KG1 (cell line): ENCODE data around the gene SIPA1L2.

Experiments used
- DNase-seq: peaks from one replicate; lab custom pipeline; 2025; lab: John Stamatoyannopoulos, UW

SIPA1L2 gene, protein sequence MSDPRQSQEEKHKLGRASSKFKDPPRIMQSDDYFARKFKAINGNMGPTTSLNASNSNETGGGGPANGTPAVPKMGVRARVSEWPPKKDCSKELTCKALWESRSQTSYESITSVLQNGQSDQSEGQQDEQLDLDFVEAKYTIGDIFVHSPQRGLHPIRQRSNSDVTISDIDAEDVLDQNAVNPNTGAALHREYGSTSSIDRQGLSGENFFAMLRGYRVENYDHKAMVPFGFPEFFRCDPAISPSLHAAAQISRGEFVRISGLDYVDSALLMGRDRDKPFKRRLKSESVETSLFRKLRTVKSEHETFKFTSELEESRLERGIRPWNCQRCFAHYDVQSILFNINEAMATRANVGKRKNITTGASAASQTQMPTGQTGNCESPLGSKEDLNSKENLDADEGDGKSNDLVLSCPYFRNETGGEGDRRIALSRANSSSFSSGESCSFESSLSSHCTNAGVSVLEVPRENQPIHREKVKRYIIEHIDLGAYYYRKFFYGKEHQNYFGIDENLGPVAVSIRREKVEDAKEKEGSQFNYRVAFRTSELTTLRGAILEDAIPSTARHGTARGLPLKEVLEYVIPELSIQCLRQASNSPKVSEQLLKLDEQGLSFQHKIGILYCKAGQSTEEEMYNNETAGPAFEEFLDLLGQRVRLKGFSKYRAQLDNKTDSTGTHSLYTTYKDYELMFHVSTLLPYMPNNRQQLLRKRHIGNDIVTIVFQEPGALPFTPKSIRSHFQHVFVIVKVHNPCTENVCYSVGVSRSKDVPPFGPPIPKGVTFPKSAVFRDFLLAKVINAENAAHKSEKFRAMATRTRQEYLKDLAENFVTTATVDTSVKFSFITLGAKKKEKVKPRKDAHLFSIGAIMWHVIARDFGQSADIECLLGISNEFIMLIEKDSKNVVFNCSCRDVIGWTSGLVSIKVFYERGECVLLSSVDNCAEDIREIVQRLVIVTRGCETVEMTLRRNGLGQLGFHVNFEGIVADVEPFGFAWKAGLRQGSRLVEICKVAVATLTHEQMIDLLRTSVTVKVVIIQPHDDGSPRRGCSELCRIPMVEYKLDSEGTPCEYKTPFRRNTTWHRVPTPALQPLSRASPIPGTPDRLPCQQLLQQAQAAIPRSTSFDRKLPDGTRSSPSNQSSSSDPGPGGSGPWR (N-terminal part only)

DNA sequence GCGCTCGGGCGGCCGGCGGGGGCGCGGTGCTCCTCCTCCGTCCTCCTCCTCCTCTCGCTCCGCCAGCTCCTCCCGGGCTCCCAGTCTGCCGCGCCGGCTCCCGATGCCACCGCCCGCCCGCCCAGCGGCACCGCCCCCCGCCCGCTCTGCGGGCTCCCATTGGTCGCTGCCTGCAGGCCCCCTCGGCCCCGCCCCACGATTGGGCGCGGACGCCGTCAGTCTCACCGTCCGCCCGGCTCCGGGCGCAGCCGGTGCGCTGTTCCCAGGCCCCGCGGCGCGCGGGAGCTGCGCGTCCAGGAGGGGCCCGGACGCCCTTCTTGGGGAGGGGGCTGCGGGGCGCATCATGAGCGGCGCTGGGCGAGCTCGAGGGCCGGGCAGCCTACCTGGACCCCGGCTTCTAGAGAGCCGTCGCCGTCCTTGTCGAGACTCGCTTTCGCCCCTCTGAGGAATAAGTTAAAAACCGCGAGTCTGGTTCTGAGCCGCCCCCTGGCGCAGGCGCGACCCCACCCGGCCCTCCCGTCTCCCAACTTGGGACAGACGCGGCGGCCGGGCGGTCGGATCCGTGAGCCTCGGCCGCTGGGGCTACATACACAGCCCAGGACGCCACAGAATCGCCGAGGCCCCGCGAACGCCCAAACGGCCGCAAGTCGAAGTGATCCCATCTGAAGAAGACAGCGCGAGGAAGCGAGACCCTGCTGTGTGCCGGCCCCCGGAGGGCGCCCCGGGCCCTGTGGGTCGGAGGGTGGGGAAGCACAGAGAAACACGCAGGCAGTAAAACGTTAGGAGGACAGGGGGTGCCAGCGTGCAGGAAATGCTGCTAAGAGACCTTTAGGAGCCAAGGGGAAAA, at the start of gene SIPA1L2:
Gene SIPA1L2, minus strand, starts transcription at position 87 of the 847 bp plus-strand sequence. CDS start 114,794 bp downstream, outside the sequence.
- DNase-seq, result peak; percentile 77

GRCh38 chr1:232678185-232678886, 48.4 kb upstream of the SIPA1L2 start:
- no peak for DNase-seq

DNA sequence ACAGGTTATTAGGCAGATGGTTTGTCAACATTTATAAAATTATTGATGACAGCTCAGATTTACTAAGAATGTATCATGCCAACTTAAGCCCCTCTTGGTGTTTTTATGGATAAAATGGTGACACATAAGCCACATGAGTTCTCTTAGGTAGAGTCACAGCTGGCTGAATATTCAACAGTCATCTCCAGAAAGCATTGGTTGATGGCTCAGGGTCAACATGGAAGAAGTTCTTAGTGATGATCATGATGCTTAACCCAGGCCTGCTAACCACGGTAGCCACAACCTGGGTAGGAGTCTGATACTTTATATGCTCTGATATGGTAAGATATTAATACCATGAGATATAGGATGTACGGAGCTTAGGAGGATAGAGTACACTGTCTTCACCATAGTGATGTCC, 46.4 kb upstream of the SIPA1L2 start:
- DNase-seq, result no peak

DNA sequence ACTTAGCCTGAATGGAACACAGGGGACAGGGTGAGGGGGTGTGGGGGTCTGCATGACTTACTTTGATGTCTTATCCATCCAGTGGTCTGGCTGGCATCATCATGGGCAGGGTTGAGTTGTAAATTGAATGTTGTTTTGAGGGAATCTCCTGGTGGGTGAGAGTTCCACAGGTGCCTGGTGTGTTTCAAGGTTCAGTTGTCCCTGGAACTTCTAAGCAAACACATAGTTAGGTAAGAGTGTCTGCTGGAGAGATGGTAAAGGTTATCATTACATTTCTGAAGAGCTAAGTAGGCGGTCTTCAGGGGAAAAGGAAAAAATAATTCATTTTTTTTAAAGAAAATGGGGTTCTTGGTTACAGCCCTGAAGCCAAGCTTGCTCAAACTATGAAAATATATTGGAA, 46.0 kb upstream of the SIPA1L2 start:
- no peak for DNase-seq

GRCh38 chr1:232675260-232675659, 45.3 kb upstream of the SIPA1L2 start:
- DNase-seq, result no peak

GRCh38 chr1:232673256-232673655, 43.3 kb upstream of the SIPA1L2 start:
- no peak for DNase-seq

DNA sequence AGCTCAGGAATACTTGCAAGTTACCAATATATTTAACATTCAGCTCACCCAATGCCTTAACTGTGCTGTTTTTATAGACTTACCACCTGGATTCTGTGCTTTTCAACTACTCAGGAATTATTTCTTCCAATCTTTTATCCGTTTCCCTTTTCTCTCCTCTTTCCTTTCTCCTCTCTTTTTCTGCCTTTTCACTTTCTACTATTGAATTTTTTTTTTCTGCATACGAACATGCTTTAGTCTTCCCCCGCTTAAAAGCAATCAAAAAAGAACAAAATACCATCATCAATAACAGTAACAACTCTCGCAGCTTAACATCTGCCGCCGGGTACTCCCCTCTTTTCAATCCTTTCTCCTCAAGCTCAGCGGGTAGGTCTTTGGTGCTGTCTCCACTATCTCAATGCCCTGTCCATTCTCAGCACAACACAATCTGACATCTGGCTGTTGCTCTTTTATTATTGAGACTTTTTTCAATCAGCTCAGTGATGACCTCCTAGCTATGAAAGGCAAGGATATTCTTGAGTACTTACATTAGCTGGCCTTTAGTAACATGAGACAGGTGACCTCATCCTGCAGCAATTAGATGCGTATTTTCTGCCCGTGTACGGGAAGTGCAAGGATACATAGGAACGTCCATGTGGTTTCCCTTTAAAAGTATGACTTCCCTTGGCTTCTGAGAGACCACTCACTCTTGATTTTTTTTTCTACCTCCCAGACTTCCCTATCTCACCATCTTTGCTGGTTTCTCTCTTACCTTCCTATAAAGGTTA, 40.2 kb upstream of the SIPA1L2 start:
- no peak for DNase-seq

DNA sequence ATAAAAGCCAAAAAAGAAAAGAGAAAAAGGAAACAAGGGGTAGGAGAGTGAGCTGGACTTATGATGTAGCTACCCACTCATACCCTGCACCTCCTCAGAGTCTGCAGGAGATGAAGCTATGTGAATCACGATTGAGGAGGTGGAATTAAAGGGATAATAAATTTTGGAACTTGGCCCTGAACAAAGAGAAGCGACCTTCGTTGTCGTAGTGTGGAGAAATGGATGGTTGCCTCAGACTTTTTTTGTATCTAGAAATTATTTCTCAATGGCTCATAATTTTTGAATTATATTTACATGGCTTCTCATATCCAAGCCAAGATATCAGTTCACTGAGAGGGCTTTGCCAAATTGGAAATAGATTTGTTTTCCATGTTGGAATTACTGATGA, 37.8 kb upstream of the SIPA1L2 start:
- DNase-seq, result no peak

- no peak for DNase-seq
These were observed 37.3 kb upstream of the SIPA1L2 start for GRCh38 chr1:232667094-232667777.

GRCh38 chr1:232664844-232665777, 35.2 kb upstream of the SIPA1L2 start:
- DNase-seq, result no peak

DNA sequence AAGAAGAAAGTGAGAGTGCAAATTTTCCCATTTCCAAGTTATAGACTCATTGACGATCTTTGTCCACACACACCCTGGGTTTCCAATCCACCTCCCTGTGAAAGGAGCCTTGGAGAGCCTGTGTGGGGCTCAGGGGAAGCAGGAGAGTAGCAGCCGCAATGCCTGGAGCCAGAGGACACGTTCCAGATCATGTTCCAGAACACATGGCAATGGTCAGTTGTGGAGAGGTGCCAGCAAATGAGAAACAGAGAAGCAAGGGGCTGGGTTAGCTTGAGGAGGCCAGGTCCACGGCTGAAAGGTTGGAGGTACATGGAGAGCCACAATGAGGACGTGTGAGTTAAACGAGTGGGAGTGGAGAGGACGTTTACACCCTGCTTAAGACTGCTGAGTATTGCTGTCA, 33.0 kb upstream of the SIPA1L2 start:
- no peak for DNase-seq

DNA sequence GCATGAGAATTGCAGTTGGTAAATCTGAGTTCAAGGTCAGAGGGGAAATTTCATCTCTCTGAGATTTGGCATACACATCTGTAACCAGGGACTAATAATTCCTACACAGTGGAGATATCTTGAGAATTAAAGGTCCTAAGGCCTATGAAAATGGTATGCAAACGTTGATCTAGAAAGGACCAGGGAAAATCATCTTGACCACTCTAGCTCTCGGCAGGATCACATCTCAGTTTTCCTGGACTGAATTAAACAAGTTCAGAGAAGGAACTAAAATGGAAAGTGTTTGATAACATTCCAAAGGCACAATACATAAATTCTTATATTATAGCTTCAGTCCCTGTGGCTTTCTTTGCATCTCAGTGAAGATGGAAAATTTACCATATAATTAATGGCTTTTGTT, 28.5 kb upstream of the SIPA1L2 start:
- no peak for DNase-seq

GRCh38 chr1:232657426-232658005, 27.6 kb upstream of the SIPA1L2 start:
- DNase-seq, result no peak

GRCh38 chr1:232655746-232656085, 25.8 kb upstream of the SIPA1L2 start:
- no peak for DNase-seq

GRCh38 chr1:232655028-232655745, 25.3 kb upstream of the SIPA1L2 start:
- no peak for DNase-seq

- DNase-seq, result no peak
These were observed 23.9 kb upstream of the SIPA1L2 start for GRCh38 chr1:232653789-232654188.

- no peak for DNase-seq
These were observed 20.9 kb upstream of the SIPA1L2 start for GRCh38 chr1:232650845-232651244.

DNA sequence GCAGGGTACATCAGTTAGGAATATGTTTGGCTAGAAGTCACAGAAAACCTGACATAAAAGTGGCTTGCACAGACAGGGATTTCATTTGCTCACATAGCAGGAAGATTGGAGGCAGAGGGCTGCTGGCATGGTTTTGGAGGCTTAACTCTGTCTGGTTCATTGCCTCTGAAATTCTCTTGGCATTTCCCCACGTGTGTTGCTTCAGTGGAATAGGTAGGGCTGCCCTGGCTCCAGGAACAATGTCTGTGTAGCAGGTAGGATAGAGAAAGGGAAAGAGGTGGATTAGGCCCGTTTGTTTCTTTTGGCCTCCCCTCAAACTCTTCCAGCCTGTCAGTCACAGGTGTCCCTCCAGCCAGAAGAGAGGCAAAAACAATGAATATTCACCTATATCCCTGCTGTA, 20.5 kb upstream of the SIPA1L2 start:
- no peak for DNase-seq
